NCI-H128 (cell line): ENCODE data around the gene SLC22A3.
"Not testable (repeated sequence)": the region's sequence is repeated elsewhere in the genome, so short reads cannot be mapped to it uniquely, and the experiment has no call there.

ENCODE experiments used
- DNase-seq: peaks from one replicate; lab custom pipeline; 2025; ENCODE audit not compliant: unreplicated experiment; lab: John Stamatoyannopoulos, UW

Gene SLC22A3

DNA sequence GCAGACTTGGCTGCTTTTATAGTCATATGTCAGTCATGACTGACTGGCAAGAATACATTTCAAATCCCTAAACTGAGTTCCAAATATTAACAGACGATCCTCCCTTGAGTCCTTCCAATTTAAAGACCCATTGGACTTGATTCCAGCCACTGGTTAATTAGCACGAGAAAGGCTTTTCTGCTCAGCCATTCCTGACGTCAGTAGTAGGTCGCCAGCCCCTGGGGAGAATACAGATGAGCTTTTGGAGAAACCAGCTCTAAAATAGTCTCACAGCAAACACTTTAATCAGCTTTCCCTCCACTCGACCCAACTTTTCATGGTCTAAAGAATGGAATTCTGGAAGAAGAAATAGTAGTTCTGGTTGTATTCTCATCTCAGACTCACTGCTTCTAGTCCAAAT lies 91.6 kb downstream of the SLC22A3 start:
- no peak for DNase-seq

DNA sequence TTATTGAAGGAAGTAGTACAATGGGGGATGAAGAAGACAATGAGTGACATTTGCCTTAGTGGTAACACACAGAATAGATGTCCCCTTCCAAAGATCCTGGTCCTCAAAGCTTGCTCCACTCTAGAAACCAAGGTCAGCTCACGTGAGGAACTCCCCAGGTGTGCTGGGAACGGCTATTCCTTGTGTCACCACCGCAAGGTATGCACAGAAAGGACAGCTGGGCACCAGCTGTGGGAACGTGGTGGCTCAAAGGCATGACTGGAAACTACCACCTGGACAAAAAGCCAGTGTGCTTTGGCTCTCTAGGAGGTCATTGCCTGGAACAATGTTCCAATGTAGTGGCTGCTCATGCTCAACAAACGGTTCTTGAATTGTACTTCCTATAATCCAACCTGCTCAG lies 94.0 kb downstream of the SLC22A3 start:
- no peak for DNase-seq

DNA sequence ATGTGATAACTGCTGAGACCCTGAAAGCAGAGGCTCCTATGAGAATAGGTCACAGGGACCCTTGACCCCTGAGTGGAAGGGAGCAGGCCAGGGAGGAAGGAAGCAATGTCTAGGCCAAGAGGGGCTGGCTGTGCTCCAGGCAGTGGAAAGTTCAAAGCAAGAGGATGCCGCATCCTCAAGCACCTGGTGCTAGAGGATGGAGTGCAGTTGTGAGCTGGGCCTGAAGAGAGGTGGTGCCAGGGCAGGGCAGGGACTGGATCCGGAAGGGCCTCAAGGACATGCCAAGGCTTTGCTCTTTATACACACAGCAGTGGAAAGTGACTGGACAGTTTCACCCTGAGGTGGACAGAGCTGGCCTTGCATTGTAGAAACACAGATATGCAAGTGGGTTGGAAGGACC lies 97.0 kb downstream of the SLC22A3 start:
- no peak for DNase-seq

DNA sequence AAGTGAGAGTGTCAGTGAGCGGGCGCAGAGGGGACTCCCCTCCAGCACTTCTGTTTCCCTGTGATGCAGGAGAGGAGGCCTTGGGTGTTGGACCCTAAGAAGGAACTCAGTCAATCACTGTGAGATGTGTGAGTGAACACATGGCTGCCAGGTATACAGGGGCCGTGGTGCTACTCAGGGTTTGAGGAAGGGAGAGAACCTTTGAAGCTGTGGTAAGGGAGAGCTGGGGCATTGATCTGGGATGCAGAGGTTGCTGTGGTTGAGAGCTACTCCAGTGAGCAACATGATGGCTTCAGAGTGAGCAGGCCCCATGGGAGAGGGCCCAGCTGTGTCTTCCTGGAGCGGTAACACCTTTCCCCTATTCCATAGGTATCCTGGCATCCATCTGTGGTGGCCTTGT lies 99.2 kb downstream of the SLC22A3 start:
- no peak for DNase-seq

DNA sequence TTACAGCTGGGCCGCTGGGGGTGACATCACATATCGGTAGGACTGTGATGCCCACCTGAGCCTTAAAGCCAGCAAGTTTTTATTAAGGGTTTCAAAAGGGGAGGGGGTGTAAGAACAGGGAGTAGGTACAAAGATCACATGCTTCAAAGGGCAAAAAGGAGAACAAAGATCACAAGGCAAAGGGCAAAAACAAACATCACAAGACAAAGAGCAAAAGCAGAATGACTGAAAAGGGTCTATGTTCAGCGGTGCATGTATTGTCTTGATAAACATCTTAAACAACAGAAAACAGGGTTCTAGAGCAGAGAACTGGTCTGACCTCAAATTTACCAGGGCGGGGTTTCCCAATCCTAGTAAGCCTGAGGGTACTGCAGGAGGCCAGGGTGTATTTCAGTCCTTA lies 101.6 kb downstream of the SLC22A3 start:
- not testable (repeated sequence) for DNase-seq

DNA sequence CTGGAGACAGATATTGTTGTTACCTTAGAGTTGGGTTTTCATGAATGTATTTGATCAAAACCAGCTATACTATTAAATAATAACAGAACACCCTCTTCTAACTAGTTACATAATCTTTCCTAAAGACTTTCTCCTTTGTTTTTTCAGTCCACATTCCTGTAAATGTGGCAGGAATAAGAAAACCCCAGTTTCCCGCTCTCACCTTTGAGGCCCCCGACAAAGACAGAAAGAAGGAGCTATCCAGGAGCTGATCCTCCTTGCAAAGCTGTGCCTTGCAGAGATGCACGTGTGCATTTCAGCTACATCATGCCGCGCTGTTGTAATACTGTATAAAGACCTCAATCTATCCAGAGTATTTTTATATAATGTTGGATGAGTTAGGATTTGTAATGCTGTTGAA lies 102.7 kb downstream of the SLC22A3 start:
- no peak for DNase-seq

DNA sequence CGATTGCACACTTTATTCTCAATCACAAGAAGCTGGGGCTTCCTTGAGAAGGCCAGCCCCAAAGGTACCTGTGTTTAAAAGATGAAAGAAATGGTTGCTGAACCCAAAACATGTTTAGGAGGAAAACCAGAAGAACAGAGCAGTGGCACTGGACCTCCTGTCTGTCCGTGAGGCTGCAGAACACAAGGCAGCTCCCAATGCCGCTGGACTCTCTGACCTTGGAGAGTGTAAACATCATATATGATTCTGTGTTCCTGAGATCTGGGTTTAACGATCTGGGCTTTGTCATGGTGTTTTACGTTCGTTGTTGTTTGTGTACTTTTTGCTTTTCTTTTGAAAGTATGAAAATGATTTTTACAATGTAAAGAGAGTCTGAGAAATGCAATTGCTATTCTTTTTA lies 106.1 kb downstream of the SLC22A3 start:
- DNase-seq, result no peak

DNA sequence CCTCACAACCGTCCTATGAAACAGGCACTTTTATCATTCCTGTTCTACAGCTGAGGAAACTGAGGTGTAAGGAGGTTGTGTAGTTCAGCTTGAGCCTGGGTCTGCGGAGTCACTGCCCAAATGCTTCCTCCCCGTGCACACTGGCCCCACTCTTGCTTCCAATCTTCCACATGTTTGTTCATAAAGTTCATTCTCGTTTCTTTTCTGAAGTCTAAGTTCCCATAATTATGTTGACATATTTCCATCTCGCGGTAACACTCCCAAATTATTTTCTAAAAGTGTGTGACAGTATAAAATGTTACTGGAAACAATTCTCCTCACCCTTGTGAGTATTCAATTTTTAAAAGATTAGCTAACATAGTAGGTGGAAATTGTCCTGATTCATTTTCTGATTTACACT lies 106.9 kb downstream of the SLC22A3 start:
- no peak for DNase-seq

DNA sequence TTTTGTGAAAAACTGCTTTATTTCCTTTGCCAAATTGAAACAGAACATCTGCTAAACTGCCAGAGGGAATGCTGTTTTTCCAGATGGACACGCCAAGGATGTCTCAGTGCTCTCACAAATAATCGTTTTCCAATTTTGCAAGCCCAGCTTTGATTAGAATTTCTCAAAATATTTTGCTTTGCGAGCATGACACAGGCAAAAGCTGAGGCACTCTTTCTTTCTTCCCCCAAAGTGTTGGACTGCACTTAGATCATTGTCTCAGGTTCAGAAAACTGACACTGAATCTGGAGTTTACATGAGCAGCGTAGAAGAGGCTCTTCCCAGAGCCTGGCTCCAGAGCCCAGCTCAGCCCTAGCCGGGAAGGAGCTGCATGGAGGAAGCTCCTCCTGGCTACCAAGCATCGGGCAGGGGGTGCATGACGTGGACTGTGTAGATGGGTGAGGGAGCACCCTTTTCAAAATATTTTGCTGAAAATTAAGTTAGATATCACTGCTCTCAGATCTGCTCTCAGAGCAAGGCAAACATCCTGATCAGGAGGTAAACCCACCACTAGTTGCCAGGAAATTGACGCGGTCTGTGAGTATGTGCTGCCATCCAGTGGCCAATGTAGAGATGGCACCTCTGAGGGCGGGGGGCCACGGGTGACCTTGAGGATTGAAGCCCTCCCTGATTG lies 107.5 kb downstream of the SLC22A3 start:
- DNase-seq, result peak; percentile 15

DNA sequence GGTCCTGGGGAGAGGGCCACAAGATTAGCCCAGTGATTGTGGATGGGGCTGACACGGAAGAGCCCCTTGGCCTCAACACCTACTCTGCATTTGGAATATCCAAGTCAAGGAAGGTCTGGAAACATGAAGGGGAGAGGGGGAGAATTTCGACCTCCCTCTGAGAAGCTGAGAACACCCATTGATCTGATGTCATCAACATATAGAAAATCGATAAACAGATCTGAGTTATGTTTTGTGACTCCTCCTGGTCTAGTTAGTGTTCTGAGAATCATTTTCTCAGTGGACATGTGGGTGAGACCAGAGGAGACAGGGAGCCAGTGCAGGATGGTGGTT lies 108.0 kb downstream of the SLC22A3 start:
- DNase-seq, result no peak

DNA sequence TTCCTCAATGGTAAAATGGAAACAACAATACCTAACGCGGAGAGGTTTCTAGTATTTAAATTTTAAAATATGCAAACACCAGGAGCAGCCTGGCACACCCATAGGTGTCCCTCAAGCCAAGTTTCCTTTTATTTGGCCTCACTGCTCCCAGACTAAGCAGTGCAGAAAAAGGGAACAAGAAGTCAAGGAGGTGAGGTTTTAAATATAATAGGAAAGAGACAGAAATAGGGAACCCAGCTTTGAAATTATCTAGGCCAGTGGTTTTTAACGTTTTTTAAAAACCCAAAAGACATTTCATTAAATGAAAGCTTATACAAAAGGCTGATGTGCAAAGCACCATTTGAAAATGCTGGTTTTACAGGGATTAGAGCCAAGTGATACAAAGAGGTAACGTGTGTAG lies 109.6 kb downstream of the SLC22A3 start:
- no peak for DNase-seq

DNA sequence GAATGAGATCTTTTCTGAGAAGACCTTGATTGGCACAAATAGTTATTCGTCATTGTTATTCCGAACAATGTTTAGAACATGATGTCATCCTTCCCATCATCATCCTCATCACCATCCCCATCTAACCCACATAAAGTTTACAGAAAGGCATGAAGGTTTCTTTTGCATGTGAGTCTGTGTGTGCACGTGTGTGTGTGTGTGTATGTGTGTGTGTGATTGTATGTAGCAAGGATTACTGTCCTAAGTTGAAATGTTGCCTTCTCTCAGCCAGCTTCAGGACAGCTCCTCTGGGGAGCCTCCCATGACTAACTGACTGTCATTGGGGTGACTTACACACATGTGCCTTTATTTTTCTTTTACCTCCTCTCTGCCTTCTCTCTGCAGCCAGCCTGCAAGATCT lies 113.5 kb downstream of the SLC22A3 start:
- no peak for DNase-seq

DNA sequence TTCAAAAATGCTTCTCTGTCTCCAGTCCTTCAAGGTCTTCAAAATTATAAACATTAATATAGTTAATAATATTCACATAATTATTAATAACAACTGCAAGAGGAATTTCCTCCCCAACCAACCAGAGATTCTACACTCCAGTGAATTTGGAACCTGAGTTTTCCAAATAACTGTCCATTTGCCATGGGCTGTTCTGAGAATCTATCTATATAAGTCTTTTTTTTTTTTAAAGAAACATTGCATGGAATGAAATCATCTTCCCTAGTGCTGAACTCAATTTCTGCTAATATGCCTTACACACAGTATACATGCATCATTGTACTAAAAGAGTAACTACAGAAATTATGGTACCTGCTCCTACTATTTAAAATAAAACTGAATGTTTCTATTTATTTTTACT lies 113.9 kb downstream of the SLC22A3 start:
- no peak for DNase-seq

DNA sequence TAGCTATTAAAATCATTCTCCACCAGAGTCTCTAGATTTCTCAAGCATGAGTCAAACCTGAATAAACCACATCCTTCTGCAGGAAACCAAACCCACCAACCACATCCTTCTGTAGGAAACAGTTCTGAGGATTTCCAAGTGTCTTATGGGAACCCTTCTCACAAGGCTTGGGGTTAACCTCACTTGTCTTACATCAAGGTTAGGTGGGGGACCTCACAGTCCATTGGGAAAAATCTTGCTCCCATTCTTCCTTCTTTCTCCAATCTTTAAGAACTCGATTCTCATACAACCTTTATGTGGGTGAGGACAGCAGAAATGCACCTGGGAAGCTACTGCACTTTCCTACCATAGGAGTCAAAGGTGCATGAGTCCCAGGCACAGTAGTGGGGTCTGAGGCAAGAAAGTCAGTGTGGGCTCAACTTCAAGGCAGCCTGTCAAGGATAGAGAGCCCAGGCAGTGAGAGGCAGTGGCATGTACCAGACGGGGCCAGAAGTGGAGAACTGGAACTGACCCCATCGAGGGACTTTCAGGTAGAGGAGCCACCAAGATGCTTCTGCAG lies 114.5 kb downstream of the SLC22A3 start:
- DNase-seq, result no peak

DNA sequence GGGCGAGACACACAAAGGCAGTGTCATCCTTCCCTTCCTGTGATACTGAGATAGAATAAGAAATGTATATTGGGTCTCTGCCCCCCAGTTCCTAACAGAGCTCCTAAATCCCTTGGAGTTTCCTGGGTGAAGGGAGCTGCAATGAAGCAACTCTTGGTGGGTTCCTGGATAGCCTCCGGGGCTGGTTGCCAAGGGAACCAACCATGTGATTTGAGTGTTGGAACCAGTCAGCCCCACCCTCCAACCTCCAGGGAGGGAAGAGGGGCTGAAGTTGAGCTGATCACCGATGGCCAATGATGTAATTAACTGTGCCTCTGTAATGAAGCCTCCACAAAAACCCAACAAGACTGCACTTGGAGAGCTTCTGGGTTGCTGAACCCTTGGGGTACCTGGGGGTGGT lies 116.6 kb downstream of the SLC22A3 start:
- no peak for DNase-seq

DNA sequence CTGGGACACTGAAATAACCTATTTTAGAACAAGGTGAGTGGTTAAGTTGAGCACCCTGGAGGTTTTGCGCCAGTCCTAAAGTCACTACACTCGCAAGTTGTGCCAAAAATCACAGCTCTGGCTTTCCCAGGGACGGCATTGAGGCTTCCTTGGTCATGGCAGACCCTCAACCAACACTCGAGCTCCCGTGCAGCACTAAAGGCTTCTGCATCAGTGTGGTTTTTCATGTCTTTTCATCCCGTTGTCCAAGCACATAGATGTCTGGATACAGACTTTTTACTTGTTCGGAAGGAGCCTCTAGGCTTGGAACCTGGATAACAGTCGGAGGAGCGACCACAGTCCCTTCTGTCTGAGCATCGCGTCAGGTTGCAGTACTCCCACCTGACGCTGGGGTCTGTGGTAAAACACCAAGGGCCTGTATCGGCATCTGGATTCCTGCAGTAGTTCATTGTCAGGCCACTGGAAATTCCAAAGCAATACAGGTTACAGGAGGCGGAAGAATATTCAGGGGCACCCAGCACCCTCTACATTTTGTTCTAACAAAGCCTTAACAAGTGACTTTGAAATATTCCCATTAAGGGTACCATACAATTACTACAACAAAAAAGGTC lies 119.2 kb downstream of the SLC22A3 start:
- DNase-seq, result not testable (repeated sequence)

DNA sequence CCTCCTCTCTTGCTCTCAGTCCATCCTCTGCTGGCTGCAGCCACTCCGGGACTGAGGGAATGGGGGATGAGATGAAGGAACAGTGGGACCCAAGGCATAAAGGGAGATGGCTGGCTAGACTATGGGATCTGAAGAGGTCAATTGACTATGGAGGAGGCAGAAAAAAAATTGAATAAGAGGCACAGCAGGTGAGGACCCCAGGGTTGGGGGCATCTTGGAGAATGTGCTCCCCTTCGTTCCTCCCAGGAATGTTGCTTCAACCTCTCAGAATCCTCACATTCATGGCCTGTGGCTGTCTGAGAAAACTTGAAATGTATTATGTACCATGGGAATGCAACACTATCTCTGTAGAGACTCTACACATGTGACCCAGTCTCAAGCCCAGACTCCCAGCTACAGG lies 121.0 kb downstream of the SLC22A3 start:
- no peak for DNase-seq

DNA sequence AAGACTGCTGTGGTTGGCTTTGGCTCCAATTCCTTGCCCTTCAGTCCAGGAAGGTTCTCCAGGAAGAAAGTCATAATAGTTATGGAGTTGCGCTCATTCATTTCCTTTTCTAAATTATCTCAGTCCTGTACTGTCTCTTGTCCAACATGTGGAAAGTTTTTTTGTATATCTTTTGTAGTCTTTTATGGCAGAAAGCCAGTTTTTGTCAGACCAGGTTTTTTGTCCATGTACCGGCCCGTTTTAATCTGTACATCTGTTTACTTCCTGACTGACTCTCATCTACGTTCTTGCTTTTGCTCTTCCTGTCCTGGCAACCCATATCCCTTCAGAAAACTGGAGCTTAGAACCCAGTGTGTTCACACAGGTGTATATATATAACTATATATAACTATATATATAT lies 127.9 kb downstream of the SLC22A3 start:
- not testable (repeated sequence) for DNase-seq

DNA sequence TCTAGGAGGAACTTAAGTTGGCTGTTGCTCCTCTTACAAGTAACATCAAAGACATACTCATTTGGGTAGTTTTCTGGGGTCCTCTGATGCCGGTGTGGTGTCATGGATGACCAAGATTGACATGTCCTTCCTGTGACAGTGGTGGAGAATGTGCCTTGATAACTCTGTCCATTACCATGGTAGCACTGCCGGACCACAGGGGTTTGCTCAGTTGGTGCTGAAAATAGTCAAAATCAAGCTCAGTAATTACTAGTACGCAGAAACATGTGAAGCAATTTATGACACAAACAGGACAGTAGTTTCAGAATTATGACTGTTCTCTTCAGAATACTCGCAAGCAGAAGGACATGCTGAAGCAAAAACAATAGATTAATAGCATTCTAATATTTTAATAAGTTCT lies 128.9 kb downstream of the SLC22A3 start:
- not testable (repeated sequence) for DNase-seq

DNA sequence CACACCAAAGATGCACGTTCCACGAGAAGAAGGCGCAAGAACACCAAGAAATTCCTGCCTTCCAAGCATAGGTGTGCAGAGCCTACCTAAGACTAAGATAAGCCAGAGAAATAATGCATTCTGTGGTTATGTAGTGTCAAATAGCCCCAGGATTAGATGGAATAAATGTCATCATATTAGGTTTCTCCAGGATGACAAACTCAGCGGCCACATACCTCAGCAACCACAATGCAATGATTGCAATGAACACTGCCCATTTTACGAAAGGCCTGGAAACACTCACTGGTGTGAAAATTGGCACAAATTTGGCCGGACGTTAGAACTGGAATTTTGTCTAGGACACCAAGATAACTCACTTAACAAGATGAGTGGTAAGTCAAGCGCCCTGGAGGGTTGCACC lies 129.7 kb downstream of the SLC22A3 start:
- no peak for DNase-seq

DNA sequence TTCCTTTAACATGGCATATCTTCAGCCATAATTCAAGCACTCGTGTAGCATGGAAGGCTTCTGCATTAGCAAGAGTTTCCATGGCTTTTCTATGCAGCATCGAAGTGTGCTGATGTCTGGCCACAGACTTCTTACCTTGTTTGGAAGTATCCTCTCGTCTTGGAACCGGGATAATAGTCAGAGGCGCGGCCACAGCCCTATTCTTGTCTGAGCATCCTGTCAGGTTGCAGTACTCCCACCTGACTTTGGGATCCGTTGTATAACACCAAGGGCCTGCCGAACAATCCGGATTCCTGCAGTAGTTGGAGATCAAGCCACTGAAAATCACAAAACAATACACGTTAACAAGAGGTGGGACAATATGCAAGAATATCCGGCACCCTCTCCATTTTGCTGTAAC lies 138.9 kb downstream of the SLC22A3 start:
- no peak for DNase-seq

DNA sequence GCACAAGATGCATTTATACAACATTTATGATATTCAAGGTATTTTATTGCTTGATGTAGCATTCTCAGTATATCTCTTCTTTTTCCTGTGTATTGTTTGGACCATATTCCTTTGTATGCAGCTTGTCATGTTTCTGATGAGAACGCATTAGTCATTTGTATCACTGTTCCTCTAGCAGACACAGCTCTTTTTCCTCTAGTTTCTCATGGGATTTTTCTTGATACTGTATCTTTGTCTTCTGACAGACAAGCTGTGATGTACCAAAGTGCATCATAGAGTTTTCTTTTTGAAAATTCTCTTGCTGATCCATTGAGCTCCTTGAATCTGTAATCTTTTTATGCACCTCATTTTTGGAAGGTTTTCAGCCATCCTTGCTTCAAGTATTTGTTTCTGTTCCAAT lies 140.9 kb downstream of the SLC22A3 start:
- no peak for DNase-seq

DNA sequence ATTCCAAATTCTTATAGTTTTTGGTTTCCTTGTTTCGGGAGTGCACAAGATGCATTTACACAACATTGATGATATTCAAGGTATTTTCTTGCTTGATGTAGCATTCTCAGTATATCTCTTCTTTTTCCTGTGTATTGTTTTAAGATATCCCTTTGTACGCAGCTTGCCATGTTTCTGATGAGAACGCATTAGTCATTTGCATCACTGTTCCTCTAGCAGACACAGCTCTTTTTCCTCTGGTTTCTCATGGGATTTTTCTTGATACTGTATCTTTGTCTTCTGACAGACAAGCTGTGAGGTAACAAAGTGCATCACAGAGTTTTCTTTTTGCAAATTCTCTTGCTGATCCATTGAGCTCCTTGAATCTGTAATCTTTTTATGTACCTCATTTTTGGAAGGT lies 146.4 kb downstream of the SLC22A3 start:
- DNase-seq, result no peak
